ENCODE measurements around the gene ZBED1.

The ZBED1 gene

GRCh38 chrX:2451501-2452316 is 49.1 kb downstream of the ZBED1 start:
- no peak for DNase-seq

DNA sequence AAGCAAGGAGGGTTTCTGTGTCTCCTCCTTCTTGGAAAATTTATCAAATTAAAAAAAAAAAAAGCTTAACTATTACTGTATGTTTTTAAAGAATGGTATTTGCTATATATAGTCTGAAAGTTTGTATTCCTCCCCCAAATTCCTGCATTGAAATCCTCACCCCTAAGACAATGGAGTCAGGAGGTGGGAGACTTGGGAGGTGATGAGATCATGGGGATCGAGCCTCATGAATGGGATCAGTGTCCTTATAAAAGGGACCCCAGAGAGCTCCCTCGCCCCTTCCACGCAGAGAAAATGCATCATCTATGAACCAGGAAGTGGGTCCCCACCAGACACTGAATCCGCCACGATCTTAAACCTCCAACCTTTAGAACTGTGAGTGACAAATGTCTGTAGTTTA is 50.1 kb downstream of the ZBED1 start:
- no peak for DNase-seq

DNA sequence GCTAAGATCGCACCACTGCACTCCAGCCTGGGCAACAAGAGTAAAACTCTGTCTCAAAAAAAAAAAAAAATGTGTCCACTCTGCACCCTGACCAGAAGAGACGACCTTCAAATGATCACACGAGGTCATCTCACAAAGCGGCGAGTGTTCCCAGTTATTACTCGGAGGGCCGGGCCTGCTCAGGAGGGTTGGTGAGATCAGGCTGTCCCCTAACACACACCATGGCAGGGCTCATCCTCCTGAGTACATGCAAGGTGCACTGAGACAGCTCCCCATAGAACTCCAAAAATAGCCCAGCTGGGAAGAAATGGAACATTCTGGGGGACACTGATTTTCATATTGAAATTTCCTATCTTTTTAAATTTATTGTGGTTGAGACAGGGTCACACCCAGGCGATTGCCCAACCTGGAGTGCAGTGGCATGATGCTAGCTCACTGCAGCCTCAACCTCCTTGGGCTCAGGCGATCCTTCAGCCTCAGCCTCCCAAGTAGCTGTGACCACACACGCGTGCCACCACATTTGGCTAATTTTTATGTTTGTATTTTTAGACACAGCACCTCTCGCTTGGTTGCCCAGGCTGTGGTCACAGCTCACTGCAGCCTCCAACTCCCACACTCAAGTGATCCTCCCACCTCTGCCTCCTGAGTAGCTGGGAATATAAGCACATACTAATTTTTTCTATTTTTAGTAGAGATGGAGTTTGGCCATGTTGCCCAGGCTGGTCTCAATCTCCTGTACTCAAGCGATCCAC is 51.5 kb downstream of the ZBED1 start:
- no peak for DNase-seq

DNA sequence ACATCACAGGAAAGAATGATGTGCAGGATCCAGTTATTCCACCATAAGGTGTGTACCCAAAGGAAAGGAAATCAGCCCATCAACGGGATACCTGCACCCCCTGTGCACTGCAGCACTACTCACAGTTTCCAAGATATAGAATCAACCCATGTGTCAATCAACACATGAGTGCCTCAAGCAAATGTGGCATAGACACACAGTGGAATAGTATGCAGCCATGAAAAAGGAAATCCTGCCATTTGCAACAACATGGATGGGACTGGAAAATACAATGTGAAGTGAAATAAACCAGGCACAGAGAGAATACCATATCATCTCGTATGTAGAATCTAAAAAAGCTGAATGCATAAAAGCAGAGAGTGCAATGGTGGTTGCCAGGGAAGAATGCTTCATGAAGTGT is 53.3 kb downstream of the ZBED1 start:
- no peak for DNase-seq

DNA sequence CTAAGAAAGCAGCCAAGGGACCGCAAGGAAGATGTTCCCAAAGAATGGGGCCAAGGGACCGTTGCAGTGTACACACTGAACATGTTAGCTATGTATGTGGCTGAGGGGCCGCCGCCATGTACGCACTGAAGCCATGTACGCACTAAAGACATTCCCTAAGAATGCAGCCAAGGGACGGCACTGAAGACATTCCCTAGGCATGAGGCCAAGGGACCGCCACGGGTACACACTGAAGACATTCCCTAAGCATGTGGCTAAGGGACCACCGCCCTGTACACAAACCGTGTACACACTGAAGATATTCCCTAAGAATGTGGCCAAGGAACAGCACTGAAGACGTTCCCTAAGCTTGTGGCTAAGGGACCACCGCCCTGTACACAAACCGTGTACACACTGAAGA is 54.0 kb downstream of the ZBED1 start:
- DNase-seq: no peak

GRCh38 chrX:2445662-2446623 is 54.8 kb downstream of the ZBED1 start:
- no peak for DNase-seq

DNA sequence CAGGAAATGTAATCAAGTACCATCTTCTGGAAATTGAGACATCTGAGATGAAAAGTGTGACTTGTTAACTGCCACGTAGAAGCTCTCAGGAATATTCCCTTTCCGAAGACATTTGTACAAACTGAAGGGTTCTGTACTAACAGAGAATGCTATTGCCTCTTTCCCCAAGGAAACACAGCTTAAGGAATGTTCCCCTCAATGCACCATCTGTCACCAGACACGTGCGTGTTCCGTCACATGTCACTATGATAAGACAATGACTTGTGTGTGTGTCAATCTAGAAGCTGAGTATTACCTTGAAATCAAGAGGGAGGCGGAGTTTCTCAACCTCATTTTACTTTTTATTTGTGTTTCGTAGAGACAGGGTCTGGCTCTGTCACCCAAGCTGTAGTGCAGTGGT is 58.1 kb downstream of the ZBED1 start:
- no peak for DNase-seq

DNA sequence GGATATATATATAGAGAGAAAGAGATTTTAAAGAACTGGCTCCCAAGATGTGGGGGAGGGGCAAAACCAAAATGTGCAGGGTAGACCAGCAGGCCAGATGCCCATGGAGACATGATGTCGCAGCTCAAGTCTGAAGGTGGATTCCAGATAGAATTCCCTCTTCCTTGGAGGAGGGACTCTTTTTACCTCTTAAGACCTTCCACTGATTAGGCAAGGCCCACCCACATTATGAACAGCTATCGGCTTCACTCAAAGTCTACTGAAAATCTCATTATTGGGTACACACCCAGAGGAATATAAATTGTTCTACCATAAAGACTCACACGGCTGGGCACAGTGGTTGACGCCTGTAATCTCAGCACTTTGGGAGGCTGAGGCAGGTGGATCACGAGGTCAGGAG is 59.3 kb downstream of the ZBED1 start:
- DNase-seq: no peak

- DNase-seq: no peak
These were observed 61.2 kb downstream of the ZBED1 start for GRCh38 chrX:2439613-2440012.
